Measurements from ENCODE around the gene CARMIL3.

CARMIL3 gene

DNA sequence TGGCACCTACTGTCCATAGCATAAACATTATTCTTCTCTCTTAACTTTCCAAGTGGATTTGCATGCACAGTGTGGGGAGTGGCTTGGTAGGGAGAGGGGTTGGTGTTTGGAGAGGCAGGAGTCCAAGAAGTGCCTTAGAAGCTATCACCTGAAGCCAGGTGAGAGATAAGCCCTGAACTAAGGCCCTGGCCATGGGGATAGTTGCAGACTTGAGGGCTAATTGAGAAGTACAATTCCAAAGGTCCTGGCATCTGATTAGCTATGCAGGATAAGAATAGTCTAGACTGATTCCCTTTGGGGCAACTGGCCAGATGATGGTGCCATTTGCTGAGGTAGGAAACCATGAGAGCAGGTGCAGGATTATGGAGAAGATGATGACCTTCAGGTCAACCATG is 40.3 kb downstream of the CARMIL3 start:
- no peak overlapping the region for H3K4me3 ChIP-seq (ENCODE audit: low read depth, low read length)
- H3K4me1 ChIP-seq (ENCODE audit: control insufficient read depth, insufficient read depth, low read length) = peaks cover 16% of the 10 kb centered on the region
- H3K9ac ChIP-seq (ENCODE audit: low read depth, low read length) = no peak overlapping the region
- no peak overlapping the region for H3K27ac ChIP-seq (ENCODE audit: low read depth, low read length)
- no peaks in the 10 kb centered on the region for H3K36me3 ChIP-seq (ENCODE audit: control insufficient read depth, insufficient read depth, low read length)
- no peaks in the 10 kb centered on the region for H3K27me3 ChIP-seq (ENCODE audit: control insufficient read depth, insufficient read depth, low read length)
- H3K9me3 ChIP-seq (ENCODE audit: control insufficient read depth, insufficient read depth, low read length) = no peaks in the 10 kb centered on the region

DNA sequence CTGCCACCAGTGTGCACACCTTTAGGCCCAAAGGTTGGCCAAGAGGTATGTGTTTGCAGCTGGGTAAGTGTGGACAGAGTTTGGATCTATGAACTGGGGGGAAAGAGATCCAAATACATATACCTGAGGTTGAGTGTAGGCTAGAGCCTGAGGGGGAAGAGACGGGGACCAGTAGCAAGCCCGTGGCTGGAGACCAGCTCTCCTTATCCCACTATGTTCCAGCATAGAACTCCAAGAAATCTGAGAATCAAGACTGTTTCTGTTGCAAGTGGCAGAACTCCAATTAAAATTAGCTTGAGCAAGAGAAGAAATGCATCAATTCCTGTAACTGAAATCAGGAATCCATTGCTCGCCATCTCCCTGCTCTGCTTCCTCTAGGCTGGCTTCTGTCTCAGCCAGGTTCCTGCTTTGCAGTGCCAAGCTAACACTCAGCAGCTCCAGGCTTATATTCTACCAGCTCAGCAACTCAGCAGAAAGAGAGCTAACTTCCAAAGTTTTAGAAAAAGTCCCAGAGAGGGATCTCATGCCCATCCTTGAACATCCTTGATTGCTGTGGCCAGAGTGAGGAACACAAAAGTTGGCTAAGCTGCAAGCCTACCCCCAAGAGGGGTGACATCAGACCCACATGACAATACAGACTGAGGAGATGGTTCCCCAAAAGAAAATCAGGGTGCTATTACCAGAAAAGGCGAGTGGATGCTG is 40.8 kb downstream of the CARMIL3 start:
- H3K36me3 ChIP-seq (ENCODE audit: control insufficient read depth, insufficient read depth, low read length) = 0 out of 2 replicates have a peak, but pooled peaks cover under 1% of the 10 kb centered on the region
- H3K27ac ChIP-seq (ENCODE audit: low read depth, low read length) = no peak overlapping the region
- no peaks in the 10 kb centered on the region for H3K27me3 ChIP-seq (ENCODE audit: control insufficient read depth, insufficient read depth, low read length)
- no peak overlapping the region for H3K4me3 ChIP-seq (ENCODE audit: low read depth, low read length)
- no peaks in the 10 kb centered on the region for H3K9me3 ChIP-seq (ENCODE audit: control insufficient read depth, insufficient read depth, low read length)
- peaks cover 16% of the 10 kb centered on the region for H3K4me1 ChIP-seq (ENCODE audit: control insufficient read depth, insufficient read depth, low read length)
- H3K9ac ChIP-seq (ENCODE audit: low read depth, low read length) = no peak overlapping the region

DNA sequence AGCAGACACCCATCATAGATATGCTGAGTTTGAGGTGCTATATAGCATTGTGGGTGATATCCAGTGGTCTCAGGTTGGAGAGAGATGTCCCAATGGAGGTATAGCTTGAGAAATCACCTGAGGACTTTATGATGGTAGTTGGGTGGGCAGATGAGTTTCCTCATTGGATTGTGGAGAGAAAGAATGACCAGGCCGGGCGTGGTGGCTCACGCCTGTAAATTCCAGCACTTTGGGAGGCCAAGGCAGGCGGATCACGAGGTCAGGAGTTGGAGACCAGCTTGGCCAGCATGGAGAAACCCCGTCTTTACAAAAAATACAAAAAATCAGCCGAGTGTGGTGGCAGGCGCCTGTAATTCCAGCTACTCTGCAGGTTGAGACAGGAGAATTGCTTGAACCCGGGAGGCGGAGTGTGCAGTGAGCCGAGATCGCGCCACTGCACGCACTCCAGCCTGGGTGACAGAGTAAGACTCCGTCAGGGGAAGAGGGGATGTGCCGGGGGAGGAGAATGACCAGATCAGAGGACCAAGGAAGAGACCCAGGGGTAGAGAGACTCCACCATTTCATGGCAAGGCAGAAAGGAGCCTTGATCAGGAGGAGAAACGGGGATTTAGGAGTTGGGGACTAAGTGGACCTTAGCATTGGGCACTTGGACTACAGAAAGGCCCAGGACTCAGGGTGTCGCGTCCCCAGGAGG is 41.5 kb downstream of the CARMIL3 start:
- Histone ChIP-seq H3K4me3 (ENCODE audit: low read depth, low read length) (peak overlapping the region; percentile 46), H3K4me1 (ENCODE audit: control insufficient read depth, insufficient read depth, low read length) (peaks cover 16% of the 10 kb centered on the region), H3K27me3 (ENCODE audit: control insufficient read depth, insufficient read depth, low read length) (no peaks in the 10 kb centered on the region), H3K9me3 (ENCODE audit: control insufficient read depth, insufficient read depth, low read length) (no peaks in the 10 kb centered on the region), H3K36me3 (ENCODE audit: control insufficient read depth, insufficient read depth, low read length) (peaks cover 8% of the 10 kb centered on the region), H3K27ac (ENCODE audit: low read depth, low read length) (peak overlapping the region; percentile 82), H3K9ac (ENCODE audit: low read depth, low read length) (peak overlapping the region; percentile 74)

DNA sequence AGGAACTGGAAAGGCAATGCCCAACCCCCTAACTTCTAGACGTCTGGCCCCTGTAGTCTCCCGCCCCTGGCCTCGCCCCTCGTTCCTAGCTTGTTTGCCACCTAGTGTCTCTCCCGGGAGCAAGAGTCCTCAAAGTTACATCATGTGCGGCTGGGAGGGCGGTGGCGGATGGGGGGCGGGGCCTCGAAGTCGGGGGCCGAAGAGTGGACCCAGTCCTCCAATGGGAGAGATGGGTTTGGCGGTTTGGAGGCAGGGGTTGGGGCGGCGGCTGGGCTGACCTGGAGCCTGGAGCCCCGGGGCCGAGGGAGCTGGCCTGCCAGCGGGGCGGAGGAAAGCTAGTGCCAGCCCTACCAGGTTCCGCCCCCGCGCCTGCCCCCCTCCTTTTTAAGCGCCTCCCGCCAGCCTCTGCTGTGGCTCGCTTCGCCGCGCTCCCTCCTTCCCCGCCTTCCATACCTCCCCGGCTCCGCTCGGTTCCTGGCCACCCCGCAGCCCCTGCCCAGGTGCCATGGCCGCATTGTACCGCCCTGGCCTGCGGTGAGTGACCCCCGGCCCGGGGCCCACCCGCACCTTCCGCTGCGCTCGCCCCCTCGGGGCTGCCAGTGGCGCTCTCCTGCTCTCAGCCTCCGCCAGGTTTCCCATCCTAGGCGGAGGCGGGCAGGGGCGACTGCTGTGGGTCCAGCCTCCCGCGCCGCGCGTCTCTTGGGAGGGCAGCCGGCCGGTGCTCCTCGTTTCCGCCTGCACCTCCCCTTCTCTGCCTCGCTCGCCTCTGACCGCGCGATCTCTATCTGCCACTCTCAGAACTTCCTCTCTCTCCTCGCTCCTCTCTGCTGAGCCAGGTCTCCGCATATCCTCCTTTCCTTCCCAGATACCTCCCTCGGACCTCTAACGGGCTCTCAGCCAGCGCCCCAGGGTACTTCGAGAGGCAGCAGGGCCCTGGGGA is 42.4 kb downstream of the CARMIL3 start, which contains the start of gene PCK2:
Gene PCK2 (plus strand): TSS at position 411 of the 940 bp plus-strand sequence. CDS start 95 bp downstream, at position 506.
- peaks cover 16% of the 10 kb centered on the region for H3K4me1 ChIP-seq (ENCODE audit: control insufficient read depth, insufficient read depth, low read length)
- peak within 1 kb of the TSS; percentile 89 for H3K9ac ChIP-seq (ENCODE audit: low read depth, low read length)
- H3K27me3 ChIP-seq (ENCODE audit: control insufficient read depth, insufficient read depth, low read length) = no peaks in the 10 kb centered on the region
- H3K27ac ChIP-seq (ENCODE audit: low read depth, low read length) = peak within 1 kb of the TSS; percentile 88
- peak within 1 kb of the TSS; percentile 85 for H3K4me3 ChIP-seq (ENCODE audit: low read depth, low read length)
- H3K36me3 ChIP-seq (ENCODE audit: control insufficient read depth, insufficient read depth, low read length) = peaks cover 16% of the 10 kb centered on the region
- H3K9me3 ChIP-seq (ENCODE audit: control insufficient read depth, insufficient read depth, low read length) = no peaks in the 10 kb centered on the region

DNA sequence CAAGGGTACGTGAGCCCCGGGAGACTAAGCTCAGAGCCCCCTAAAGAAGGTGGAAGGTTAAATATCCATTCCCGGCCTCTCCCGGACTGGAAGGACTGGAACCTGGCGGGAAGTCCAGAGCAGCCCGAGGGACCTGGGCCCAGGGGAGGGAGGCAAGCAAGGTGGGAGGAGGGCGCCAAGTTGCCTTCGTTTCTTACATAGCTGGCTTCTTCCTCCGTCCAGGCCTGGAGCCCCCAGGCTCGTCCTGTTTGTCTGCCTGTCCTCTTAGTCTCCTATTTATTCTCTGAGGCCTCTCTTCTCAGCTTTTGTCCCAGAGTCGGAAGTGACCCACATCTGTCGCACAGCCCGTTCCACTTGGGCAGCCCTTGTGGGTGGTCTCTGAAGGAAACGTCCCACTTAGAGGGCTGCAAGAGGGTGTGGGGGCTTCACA is 43.0 kb downstream of the CARMIL3 start:
- no peaks in the 10 kb centered on the region for H3K27me3 ChIP-seq (ENCODE audit: control insufficient read depth, insufficient read depth, low read length)
- peaks cover 16% of the 10 kb centered on the region for H3K4me1 ChIP-seq (ENCODE audit: control insufficient read depth, insufficient read depth, low read length)
- peaks cover 23% of the 10 kb centered on the region for H3K36me3 ChIP-seq (ENCODE audit: control insufficient read depth, insufficient read depth, low read length)
- H3K9me3 ChIP-seq (ENCODE audit: control insufficient read depth, insufficient read depth, low read length) = no peaks in the 10 kb centered on the region
- H3K27ac ChIP-seq (ENCODE audit: low read depth, low read length) = peak overlapping the region; percentile 88
- H3K9ac ChIP-seq (ENCODE audit: low read depth, low read length) = peak overlapping the region; percentile 89
- H3K4me3 ChIP-seq (ENCODE audit: low read depth, low read length) = peak overlapping the region; percentile 85

DNA sequence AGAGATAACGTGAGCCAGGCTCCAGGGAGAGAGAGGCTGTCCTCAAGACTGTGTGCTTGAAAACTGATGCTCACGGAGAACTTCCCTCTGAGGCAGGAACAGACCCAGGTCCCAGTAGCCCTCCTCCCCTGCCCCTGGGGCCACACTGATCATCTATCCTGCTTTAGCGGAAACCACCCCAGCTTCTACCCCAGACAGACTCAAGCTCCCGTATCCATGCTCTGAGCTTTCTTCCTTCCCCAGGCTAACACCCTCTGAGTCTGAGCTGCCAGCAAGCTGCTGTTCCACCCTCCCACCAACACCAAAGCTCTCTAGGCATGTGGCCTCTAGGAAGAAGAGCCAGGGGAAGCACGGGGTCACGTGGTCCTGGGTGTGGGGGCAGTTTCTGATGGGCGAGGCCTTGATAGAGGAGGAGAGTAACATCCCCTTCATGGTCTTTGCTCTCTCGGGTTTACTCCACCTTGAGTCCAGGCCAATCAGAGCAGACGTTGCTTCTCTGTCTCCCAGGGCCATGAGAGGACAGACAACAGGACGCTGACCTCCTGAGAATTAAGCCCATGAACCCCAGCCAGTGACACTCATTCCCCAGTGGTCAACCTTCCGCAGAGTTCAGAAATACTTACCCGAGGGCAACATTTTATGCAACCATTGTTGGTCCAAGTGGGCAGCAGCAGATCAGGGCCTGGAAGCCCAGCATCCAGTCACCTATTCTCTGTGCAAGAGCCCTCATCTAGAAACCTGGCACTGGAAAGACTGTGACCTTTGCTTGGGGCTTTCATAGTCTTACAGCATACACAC is 43.7 kb downstream of the CARMIL3 start:
- H3K4me1 ChIP-seq (ENCODE audit: control insufficient read depth, insufficient read depth, low read length) = peaks cover 16% of the 10 kb centered on the region
- H3K4me3 ChIP-seq (ENCODE audit: low read depth, low read length) = peak overlapping the region; percentile 85
- H3K27ac ChIP-seq (ENCODE audit: low read depth, low read length) = peak overlapping the region; percentile 88

DNA sequence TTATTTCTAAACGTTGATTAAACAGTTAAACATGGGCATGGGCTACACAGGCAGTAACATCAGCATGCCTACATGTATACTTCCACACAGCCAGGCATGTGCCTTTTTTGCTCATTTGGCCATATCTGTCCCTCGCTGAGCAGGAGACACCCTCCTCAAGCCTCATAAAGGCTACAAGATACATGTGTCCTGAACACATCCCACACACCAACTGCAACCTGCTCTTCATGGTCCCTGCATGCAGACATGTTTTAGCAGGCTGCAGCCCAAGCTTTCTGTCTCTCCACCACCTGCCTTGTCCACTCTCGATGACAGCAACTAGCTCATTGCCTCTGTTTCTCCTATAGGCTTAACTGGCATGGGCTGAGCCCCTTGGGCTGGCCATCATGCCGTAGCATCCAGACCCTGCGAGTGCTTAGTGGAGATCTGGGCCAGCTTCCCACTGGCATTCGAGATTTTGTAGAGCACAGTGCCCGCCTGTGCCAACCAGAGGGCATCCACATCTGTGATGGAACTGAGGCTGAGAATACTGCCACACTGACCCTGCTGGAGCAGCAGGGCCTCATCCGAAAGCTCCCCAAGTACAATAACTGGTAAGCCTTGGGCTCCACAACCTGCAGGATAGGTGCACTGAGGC is 44.9 kb downstream of the CARMIL3 start:
- H3K9me3 ChIP-seq (ENCODE audit: control insufficient read depth, insufficient read depth, low read length) = no peaks in the 10 kb centered on the region
- H3K27me3 ChIP-seq (ENCODE audit: control insufficient read depth, insufficient read depth, low read length) = no peaks in the 10 kb centered on the region
- no peak overlapping the region for H3K9ac ChIP-seq (ENCODE audit: low read depth, low read length)
- peaks cover 39% of the 10 kb centered on the region for H3K36me3 ChIP-seq (ENCODE audit: control insufficient read depth, insufficient read depth, low read length)
- peaks cover 16% of the 10 kb centered on the region for H3K4me1 ChIP-seq (ENCODE audit: control insufficient read depth, insufficient read depth, low read length)
- no peak overlapping the region for H3K27ac ChIP-seq (ENCODE audit: low read depth, low read length)
- H3K4me3 ChIP-seq (ENCODE audit: low read depth, low read length) = no peak overlapping the region

More for the DNA sequence above, 43.7 kb downstream of the CARMIL3 start:
- Histone ChIP-seq H3K27me3 (ENCODE audit: control insufficient read depth, insufficient read depth, low read length) (no peaks in the 10 kb centered on the region), H3K9me3 (ENCODE audit: control insufficient read depth, insufficient read depth, low read length) (no peaks in the 10 kb centered on the region), H3K9ac (ENCODE audit: low read depth, low read length) (peak overlapping the region; percentile 89), H3K36me3 (ENCODE audit: control insufficient read depth, insufficient read depth, low read length) (peaks cover 29% of the 10 kb centered on the region)

DNA sequence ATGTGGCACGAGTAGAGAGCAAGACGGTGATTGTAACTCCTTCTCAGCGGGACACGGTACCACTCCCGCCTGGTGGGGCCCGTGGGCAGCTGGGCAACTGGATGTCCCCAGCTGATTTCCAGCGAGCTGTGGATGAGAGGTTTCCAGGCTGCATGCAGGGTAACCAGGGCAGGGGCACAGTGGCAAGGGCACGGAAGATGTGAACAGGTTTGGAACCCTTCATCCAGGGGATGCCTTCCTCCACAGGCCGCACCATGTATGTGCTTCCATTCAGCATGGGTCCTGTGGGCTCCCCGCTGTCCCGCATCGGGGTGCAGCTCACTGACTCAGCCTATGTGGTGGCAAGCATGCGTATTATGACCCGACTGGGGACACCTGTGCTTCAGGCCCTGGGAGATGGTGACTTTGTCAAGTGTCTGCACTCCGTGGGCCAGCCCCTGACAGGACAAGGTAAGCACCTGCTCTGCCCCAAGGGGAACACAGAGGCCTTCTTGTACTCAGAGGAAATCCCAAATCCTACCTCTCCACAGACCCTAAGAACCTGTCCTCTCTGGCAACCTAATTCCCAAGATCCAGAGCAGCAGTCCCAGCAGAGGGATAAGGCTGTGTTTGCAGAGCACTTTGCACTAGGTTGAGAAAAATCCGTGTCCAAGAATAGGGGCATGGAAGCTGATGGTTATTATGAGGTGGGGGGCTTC is 46.6 kb downstream of the CARMIL3 start:
- H3K9me3 ChIP-seq (ENCODE audit: control insufficient read depth, insufficient read depth, low read length) = no peaks in the 10 kb centered on the region
- no peak overlapping the region for H3K4me3 ChIP-seq (ENCODE audit: low read depth, low read length)
- H3K36me3 ChIP-seq (ENCODE audit: control insufficient read depth, insufficient read depth, low read length) = peaks cover 52% of the 10 kb centered on the region
- H3K9ac ChIP-seq (ENCODE audit: low read depth, low read length) = no peak overlapping the region
- peaks cover 14% of the 10 kb centered on the region for H3K4me1 ChIP-seq (ENCODE audit: control insufficient read depth, insufficient read depth, low read length)
- no peaks in the 10 kb centered on the region for H3K27me3 ChIP-seq (ENCODE audit: control insufficient read depth, insufficient read depth, low read length)
- H3K27ac ChIP-seq (ENCODE audit: low read depth, low read length) = no peak overlapping the region

DNA sequence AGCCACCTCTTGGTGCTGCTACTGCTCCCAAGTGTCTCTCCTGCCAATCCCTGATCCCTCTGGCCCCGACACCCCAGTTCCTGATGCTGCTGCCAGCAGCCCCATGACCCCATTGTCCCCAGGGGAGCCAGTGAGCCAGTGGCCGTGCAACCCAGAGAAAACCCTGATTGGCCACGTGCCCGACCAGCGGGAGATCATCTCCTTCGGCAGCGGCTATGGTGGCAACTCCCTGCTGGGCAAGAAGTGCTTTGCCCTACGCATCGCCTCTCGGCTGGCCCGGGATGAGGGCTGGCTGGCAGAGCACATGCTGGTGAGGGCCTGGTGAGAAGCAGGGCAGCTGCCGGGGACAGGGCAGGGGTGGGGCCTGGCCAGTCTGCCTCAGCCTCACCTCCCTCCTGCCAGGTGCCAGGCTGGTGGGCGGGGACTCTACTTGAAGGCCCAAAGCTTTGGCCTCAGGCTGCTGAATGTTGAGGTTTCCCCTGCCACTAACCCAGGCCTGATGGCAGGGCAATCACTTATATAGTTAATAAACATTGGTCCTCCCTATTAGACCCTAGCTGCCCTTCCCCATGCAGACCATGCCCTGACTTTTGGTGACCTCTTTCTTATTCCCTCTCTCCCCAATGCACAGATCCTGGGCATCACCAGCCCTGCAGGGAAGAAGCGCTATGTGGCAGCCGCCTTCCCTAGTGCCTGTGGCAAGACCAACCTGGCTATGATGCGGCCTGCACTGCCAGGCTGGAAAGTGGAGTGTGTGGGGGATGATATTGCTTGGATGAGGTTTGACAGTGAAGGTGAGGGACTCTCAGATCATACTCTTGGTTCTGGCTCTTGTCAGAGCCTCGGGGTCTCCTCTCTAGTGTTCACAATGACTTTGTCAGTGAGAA is 47.4 kb downstream of the CARMIL3 start:
- no peaks in the 10 kb centered on the region; the same call in 1 of the 2 replicates for H3K9me3 ChIP-seq (ENCODE audit: control insufficient read depth, insufficient read depth, low read length)
- no peaks in the 10 kb centered on the region for H3K27me3 ChIP-seq (ENCODE audit: control insufficient read depth, insufficient read depth, low read length)
- H3K27ac ChIP-seq (ENCODE audit: low read depth, low read length) = no peak overlapping the region
- H3K36me3 ChIP-seq (ENCODE audit: control insufficient read depth, insufficient read depth, low read length) = peaks cover 60% of the 10 kb centered on the region
- peaks cover 10% of the 10 kb centered on the region for H3K4me1 ChIP-seq (ENCODE audit: control insufficient read depth, insufficient read depth, low read length)
- no peak overlapping the region for H3K9ac ChIP-seq (ENCODE audit: low read depth, low read length)
- H3K4me3 ChIP-seq (ENCODE audit: low read depth, low read length) = no peak overlapping the region

All from HUES48 (cell line).